Memory B cell (primary cell): ENCODE results near the gene LRRC8C.

Experiments used
- ATAC-seq: fragments of 150-1000 bp; cut with Tn5 transposase; 2 replicates; pipeline ENCODE4 v1.10.0; 2021; ENCODE audit warnings: low read depth, mild to moderate bottlenecking, moderate library complexity
- DNase-seq, 2 donors: peaks; one replicate each; pipeline ENCODE4 v3.0.0; 2022; ENCODE audit warnings: low spot score in 2 of 2
- H3K27ac Mint-ChIP-seq: one replicate; pipeline ENCODE4 v1.8.0; 2022; ENCODE audit warnings: mild to moderate bottlenecking, moderate library complexity, mixed read lengths
- H3K27me3 Mint-ChIP-seq: one replicate; pipeline ENCODE4 v1.8.0; 2022; ENCODE audit warnings: mixed read lengths
- H3K36me3 Mint-ChIP-seq: one replicate; pipeline ENCODE4 v1.8.0; 2022; ENCODE audit warnings: mild to moderate bottlenecking, mixed read lengths
- H3K4me1 Mint-ChIP-seq: one replicate; pipeline ENCODE4 v1.8.0; 2022; ENCODE audit warnings: mixed read lengths
- H3K4me3 Mint-ChIP-seq: one replicate; pipeline ENCODE4 v1.8.0; 2022; ENCODE audit warnings: mild to moderate bottlenecking, moderate library complexity, mixed read lengths
- H3K9me3 Mint-ChIP-seq: one replicate; pipeline ENCODE4 v1.8.0; 2022; ENCODE audit warnings: mixed read lengths

The LRRC8C gene

DNA sequence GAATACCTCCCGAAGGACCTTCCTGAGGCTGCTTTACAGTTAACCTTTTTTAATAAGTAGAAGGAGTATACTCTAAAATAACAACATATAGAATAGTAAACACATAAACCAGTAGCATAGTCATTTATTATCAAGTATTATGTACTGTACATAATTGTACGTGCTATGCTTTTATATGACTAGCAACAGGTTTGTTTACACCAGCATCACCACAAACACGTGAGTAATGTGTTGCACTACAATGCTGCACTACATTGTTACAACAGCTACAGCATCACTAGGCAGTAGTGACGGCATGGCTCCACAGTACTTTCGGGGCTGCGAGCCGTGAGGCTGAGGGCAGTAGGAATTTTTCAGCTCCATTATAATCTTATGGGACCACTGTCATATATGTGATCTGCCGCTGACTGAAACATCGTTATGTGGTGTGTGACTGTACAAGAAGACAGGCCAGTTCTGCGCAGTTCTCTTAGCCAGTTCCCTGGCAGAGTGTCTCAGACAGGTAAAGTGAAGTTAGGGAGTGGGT is 105.1 kb downstream of the LRRC8C start:
- Mint-ChIP-seq H3K4me1 (peaks cover 6% of the 10 kb centered on the region), H3K27ac (no peak overlapping the region), H3K4me3 (no peak overlapping the region), H3K9me3 (no peaks in the 10 kb centered on the region), H3K36me3 (no peaks in the 10 kb centered on the region), H3K27me3 (no peaks in the 10 kb centered on the region)
- no peak for DNase-seq
- no peak for ATAC-seq

DNA sequence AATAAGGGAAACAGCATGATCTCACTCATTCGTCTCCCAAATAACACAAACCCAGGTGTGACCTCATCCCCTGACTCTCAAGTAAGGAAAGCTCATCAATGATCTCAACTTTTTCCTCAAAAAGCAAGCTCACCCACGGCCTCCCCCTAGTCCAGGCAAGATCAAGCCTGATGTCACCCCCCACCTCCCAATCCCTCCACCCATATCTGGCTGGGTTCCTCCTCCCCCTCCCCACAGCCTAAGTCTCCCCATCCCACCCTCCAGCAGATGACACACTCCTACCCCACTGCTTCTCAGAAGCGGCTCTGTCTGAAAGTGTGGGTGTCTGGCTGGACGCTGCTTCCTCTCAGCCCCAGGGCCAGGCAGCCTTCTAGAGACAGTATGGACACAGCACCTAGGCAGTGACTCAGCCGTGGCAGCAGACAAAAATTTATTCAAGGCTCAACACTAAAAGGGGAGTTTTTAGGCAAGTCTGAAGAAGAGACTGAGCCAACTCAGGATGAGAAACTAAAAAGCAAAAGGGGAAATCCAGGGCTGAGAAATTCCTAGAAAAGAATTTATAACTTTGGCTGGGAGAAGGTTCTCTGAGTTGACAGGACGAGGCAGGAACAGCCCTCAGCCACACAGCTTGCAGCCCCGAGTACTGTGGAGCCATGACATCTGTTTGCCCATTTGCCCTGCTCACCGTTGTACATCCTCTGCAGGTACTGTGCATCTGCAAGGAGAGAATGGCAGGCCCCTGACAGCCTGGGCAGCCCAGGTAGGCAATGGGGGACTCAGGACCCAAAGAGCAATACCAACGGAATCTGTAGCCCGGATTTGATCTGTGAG is 106.3 kb downstream of the LRRC8C start:
- DNase-seq (no peak), ATAC-seq (no peak)
- Mint-ChIP-seq H3K27me3 (no peaks in the 10 kb centered on the region), H3K36me3 (no peaks in the 10 kb centered on the region), H3K27ac (no peak overlapping the region), H3K9me3 (no peaks in the 10 kb centered on the region), H3K4me3 (no peak overlapping the region), H3K4me1 (peaks cover 6% of the 10 kb centered on the region)

DNA sequence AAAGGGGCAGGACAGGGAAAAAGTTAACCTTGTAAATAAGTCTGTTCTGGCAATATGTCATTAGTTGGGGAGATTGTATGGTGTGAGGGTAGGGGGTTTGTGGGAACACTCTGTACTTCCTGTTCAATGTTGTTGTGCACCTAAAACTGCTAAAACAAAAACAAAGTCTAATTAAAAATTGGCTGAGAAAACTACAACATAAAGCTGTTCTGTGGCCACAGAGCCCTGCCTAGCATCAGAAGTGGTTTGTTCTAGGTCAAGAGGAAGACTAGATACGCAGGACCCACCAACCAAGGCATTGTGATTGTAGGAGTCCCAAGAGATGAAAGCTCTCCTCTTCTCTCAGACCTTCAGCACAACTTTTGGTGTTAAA is 106.9 kb downstream of the LRRC8C start:
- Mint-ChIP-seq H3K4me1 (peaks cover 6% of the 10 kb centered on the region), H3K36me3 (no peaks in the 10 kb centered on the region), H3K4me3 (no peak overlapping the region), H3K27ac (no peak overlapping the region), H3K9me3 (no peaks in the 10 kb centered on the region), H3K27me3 (no peaks in the 10 kb centered on the region)
- no peak for DNase-seq
- ATAC-seq: no peak

DNA sequence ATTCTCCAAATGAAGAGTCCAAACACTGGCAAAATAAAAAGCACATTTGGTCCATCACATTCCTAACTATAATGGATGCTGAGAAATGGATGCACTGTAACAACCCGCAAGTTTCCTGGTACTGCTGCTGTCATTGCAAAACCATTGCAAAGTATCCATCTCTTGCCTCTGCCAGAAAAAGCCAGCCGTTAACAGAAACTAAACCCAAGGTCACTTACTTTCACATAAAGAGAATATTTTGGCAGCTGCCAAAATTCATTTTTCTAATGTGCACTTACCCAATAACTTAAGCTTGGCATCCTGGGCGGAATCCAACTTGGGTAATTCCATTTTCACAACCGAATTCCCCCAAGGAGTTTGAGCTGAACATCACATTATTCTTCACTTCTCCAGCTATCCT is 110.9 kb downstream of the LRRC8C start:
- DNase-seq (no peak), ATAC-seq (no peak)
- Mint-ChIP-seq H3K4me3 (no peak overlapping the region), H3K27ac (no peak overlapping the region), H3K9me3 (no peaks in the 10 kb centered on the region), H3K27me3 (no peaks in the 10 kb centered on the region), H3K36me3 (no peaks in the 10 kb centered on the region), H3K4me1 (peaks cover 6% of the 10 kb centered on the region)

DNA sequence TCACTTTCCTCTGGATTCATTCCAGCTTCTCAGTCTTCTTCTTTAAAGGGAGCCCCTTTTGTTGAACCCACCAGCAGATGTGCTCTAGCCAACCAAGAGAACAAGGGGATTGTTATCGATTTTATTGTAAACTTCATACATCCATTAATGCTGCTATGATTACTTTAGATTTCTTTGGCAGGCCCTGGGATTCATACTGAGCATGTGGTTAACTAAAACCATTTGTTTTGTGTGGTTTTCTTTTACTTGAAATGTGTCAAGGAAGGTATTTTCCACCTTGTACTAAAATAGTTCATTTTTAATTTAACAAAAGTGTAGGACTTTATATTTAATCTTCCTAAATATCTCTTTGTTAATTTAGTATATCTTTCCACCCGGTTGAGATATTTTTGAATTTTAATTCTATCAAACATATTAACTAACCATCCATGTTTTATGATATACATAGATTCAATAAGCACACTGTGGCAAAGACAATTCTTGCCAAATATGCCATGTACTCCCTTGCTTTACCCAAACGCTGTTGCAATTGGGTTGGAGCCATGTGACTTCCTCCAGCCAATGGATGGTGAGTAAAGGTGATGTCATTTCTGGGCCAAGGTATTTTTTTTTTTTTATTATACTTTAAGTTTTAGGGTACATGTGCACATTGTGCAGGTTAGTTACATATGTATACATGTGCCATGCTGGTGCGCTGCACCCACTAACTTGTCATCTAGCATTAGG is 113.7 kb downstream of the LRRC8C start:
- Mint-ChIP-seq H3K36me3 (no peaks in the 10 kb centered on the region), H3K9me3 (no peaks in the 10 kb centered on the region), H3K4me1 (no peaks in the 10 kb centered on the region), H3K27ac (no peak overlapping the region), H3K27me3 (no peaks in the 10 kb centered on the region), H3K4me3 (no peak overlapping the region)
- DNase-seq (no peak), ATAC-seq (no peak)

DNA sequence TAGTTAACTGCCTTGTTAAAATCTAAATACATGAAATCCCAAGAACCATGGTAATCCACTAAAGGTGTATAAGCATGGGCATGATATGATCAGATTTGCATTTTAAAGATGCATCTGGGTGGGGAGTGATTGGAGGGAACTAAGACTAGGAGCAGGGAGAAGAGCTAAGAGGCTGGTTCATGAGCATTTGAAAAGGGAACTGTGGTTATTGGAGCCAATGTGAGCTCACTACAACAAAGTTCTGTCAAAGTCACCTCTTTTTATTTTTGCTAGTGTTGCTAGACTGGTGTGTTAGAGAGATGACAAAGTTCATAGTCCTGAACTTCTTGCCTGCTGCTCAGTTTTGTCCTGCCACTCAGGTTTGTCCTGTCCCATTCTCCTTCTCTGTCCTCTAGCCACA is 120.8 kb downstream of the LRRC8C start:
- no peak for DNase-seq
- H3K36me3 Mint-ChIP-seq: no peaks in the 10 kb centered on the region
- peaks cover 10% of the 10 kb centered on the region for H3K4me1 Mint-ChIP-seq
- no peaks in the 10 kb centered on the region for H3K27me3 Mint-ChIP-seq
- H3K9me3 Mint-ChIP-seq: no peaks in the 10 kb centered on the region
- H3K4me3 Mint-ChIP-seq: no peak overlapping the region
- peak overlapping the region; percentile 33 for H3K27ac Mint-ChIP-seq
- ATAC-seq: no peak

DNA sequence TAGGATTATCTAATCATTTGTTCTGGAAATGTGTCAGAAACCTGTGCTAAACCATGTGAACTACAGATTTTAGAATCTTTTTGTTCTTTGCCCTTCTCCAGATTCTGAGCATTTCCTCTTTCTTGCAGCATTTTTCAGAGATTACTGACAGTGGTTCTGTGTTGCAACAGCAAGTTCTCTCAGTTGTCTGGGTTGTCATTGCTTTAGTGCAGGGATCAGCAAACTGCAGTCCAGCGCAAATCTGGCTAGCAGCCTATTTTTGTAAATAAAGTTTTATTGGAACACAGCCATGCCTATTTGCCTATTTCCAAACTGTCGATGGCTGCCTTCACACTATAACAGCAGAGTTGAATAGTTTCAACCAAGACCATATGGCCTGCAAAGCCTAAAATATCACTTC is 121.6 kb downstream of the LRRC8C start:
- Mint-ChIP-seq H3K36me3 (no peaks in the 10 kb centered on the region), H3K27ac (no peak overlapping the region), H3K27me3 (no peaks in the 10 kb centered on the region), H3K4me1 (peaks cover 10% of the 10 kb centered on the region), H3K9me3 (no peaks in the 10 kb centered on the region), H3K4me3 (no peak overlapping the region)
- ATAC-seq (no peak), DNase-seq (no peak)

DNA sequence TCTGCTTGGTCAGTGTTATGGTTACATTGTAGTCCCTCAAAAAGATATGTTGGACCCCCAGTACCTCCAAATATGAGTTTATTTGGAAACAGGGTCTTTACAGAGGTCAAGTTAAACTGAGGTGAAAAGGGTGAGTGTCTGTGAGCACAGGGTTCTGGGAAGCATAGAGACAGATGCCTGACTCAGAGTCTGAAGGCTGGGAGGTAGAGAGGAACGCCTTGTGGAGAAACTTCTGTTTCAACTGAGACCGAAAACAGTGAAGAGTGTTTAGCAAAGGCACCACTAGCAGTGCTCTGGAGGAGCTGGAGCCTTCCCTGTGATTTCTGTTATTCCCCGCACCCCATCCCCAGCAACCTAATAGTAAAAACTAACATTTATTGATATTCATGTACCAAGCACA is 122.7 kb downstream of the LRRC8C start:
- Mint-ChIP-seq H3K27me3 (no peaks in the 10 kb centered on the region), H3K27ac (no peak overlapping the region), H3K9me3 (no peaks in the 10 kb centered on the region), H3K4me3 (no peak overlapping the region), H3K4me1 (peaks cover 10% of the 10 kb centered on the region), H3K36me3 (no peaks in the 10 kb centered on the region)
- no peak for ATAC-seq
- DNase-seq: no peak

DNA sequence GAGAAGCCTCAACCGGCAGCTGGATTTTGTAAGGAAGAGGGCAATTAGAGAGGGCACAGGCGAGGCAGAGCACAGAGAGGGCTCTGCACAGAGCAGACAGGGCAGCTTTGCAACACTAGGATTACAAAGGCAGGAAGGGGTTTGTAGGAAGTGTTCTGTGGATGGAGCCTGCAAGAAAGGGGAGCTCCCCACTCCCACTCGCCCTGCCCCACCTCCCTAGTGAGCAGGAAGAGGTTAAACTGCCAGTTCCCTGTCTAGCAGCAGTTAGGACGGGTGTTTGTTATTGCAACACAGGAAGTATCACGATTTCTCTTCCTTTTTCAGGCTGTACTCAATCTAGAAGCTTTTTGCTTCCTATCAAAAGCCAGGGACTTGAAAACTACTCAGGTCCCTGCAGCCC is 124.6 kb downstream of the LRRC8C start:
- Mint-ChIP-seq H3K4me3 (peak overlapping the region; percentile 74), H3K36me3 (no peaks in the 10 kb centered on the region), H3K27me3 (no peaks in the 10 kb centered on the region), H3K4me1 (peaks cover 18% of the 10 kb centered on the region), H3K27ac (peak overlapping the region; percentile 38), H3K9me3 (no peaks in the 10 kb centered on the region)
- DNase-seq (peak in 1 of 2 donors; percentile 13), ATAC-seq (peak; percentile 67)

DNA sequence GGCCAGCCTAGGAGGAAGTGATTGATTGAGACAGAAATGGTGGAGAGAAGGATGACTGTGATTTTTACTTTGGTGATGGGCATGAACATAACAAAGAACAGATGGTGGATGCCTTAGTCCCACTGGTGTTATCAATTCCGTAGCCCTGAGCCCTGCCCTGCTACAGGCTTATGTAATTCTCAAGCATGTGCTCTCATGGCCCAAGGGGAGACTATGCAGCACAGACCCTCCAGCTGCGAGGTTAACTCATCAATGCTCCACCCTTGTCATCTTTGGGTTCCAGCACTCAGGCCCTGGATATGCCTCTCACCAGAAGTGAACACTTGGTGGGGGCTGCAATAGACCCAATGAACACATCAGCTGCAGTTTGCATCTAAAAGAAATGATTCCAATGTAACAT is 125.2 kb downstream of the LRRC8C start:
- Mint-ChIP-seq H3K9me3 (no peaks in the 10 kb centered on the region), H3K4me1 (peaks cover 22% of the 10 kb centered on the region)
- DNase-seq: no peak

DNA sequence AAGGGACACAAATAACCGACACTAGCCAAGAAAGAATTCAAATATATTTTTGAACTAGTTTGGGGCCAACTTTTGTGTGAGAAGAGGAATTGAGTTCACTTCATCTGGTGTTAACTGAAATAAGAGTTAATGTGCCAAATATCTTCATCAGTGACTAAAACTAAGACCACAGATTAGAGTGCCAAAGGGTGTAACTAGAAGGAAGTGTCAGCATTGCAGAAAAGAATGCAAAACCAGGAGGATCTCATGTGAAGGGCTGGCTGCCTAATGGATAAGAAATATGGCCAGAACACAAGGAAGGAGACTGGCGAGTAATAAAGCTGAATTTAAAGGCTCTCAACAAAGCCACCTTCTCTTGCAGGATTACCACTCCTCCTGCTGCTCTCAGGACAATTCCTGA is 126.1 kb downstream of the LRRC8C start:
- no peak for ATAC-seq
- peaks cover 27% of the 10 kb centered on the region for H3K4me1 Mint-ChIP-seq
- no peaks in the 10 kb centered on the region for H3K36me3 Mint-ChIP-seq
- no peak for DNase-seq
- H3K4me3 Mint-ChIP-seq: no peak overlapping the region
- no peaks in the 10 kb centered on the region for H3K9me3 Mint-ChIP-seq
- no peak overlapping the region for H3K27ac Mint-ChIP-seq
- no peaks in the 10 kb centered on the region for H3K27me3 Mint-ChIP-seq

More for the DNA sequence above, 125.2 kb downstream of the LRRC8C start:
- Mint-ChIP-seq H3K4me3 (peak overlapping the region; percentile 74), H3K27me3 (no peaks in the 10 kb centered on the region), H3K27ac (peak overlapping the region; percentile 38), H3K36me3 (no peaks in the 10 kb centered on the region)
- no peak for ATAC-seq

DNA sequence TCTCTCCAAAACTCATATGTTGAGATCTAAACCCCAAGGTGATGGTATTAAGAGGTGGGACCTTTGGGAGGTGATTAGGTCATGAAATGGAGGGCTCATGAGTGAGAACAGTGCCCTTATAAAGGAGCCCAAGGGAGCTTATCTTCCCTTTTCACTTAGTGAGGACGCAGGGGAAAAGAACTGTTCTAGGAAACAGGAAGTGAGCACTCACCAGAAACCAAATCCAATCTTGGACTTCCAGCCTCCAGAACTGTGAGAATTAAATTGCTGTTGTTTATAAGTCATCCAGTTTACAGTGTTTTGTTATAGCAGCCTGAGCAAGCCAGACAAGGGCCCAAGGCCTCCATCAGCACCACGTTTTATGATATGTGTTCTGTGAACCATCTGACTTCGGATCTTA is 127.6 kb downstream of the LRRC8C start:
- peaks cover 27% of the 10 kb centered on the region for H3K4me1 Mint-ChIP-seq

DNA sequence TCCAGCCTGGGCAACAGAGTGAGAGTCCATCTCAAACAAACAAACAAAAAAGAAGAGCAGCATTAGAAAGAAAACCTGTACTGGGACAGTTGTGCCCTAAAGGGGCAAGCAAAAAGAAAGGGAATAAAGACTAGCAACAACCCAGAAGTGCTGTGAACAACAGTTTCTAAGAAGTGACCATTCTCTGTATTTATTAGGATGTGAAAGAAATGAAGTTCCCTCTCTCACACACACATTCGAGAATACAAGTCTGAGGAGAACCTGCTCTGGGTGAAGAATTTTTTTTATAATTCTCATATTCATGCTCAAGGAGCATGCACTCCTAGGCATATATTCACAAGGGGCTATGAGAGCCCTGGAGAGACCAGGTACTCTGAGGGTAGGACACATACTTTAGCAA is 128.4 kb downstream of the LRRC8C start:
- Mint-ChIP-seq H3K4me3 (no peak overlapping the region), H3K4me1 (peaks cover 27% of the 10 kb centered on the region), H3K27me3 (no peaks in the 10 kb centered on the region), H3K36me3 (no peaks in the 10 kb centered on the region), H3K27ac (no peak overlapping the region), H3K9me3 (no peaks in the 10 kb centered on the region)
- ATAC-seq (no peak), DNase-seq (no peak)

More for the DNA sequence above, 127.6 kb downstream of the LRRC8C start:
- no peaks in the 10 kb centered on the region for H3K36me3 Mint-ChIP-seq
- no peak for DNase-seq
- H3K4me3 Mint-ChIP-seq: no peak overlapping the region
- no peak overlapping the region for H3K27ac Mint-ChIP-seq
- H3K9me3 Mint-ChIP-seq: no peaks in the 10 kb centered on the region
- H3K27me3 Mint-ChIP-seq: no peaks in the 10 kb centered on the region
- no peak for ATAC-seq

DNA sequence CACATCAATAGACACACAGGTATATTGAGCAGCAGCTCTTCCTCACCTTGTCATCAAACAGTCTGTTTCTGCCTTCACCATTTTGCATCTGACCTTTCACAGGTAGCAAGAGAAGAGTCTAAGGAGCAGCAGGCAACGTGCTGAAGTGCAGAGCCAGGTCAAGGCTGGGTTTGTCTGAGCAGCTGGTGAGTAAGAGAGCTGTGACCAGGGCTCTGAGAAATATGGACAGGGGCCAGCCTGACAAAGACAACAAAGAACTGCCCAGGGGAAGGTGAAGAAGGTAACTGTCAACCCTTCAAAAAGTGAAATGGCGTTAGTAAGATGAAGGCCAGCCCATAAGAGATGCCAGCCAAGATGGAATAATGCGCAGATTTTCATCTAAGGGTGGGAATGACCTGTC is 129.0 kb downstream of the LRRC8C start:
- DNase-seq (no peak), ATAC-seq (no peak)
- H3K27me3 Mint-ChIP-seq: no peaks in the 10 kb centered on the region
- H3K27ac Mint-ChIP-seq: no peak overlapping the region
- peak overlapping the region; percentile 94 for H3K4me3 Mint-ChIP-seq
- no peaks in the 10 kb centered on the region for H3K36me3 Mint-ChIP-seq
- peaks cover 27% of the 10 kb centered on the region for H3K4me1 Mint-ChIP-seq
- H3K9me3 Mint-ChIP-seq: no peaks in the 10 kb centered on the region
